GM12864 (cell line): ENCODE measurements around the gene OXER1.

Experiments used
- DNase-seq: peaks from one replicate; pipeline ENCODE4 v3.0.0-alpha.2; 2011; ENCODE audit warnings: low read depth
- H3K4me3 ChIP-seq: 2 replicates; pipeline ENCODE4 v1.5.1; 2011; ENCODE audit warnings: mild to moderate bottlenecking, low read depth, low read length, control low read depth
- CTCF ChIP-seq: IDR thresholded peaks from 2 replicates; pipeline ENCODE4 v1.5.1; 2011; ENCODE audit warnings: low read depth, mild to moderate bottlenecking, moderate library complexity, low read length, control low read depth, inconsistent platforms; ENCODE audit errors: missing control alignments

OXER1 gene

GRCh38 chr2:42783511-42783910 is 19.6 kb upstream of the OXER1 start:
- DNase-seq = no peak
- no peak overlapping the region for H3K4me3 ChIP-seq
- no peak for TF ChIP-seq CTCF

- H3K4me3 ChIP-seq = no peak overlapping the region
- TF ChIP-seq CTCF = no peak
- DNase-seq = no peak
Observed at GRCh38 chr2:42781181-42781580, 17.2 kb upstream of the OXER1 start.

- H3K4me3 ChIP-seq = no peak overlapping the region
- no peak for DNase-seq
- no peak for TF ChIP-seq CTCF
Observed at GRCh38 chr2:42777883-42778805, 14.2 kb upstream of the OXER1 start.

GRCh38 chr2:42775810-42776209 is 11.9 kb upstream of the OXER1 start:
- no peak overlapping the region for H3K4me3 ChIP-seq
- no peak for DNase-seq
- no peak for TF ChIP-seq CTCF

- TF ChIP-seq CTCF = no peak
- H3K4me3 ChIP-seq = no peak overlapping the region
- DNase-seq = no peak
Observed at GRCh38 chr2:42775186-42775585, 11.3 kb upstream of the OXER1 start.

- TF ChIP-seq CTCF = no peak
- DNase-seq = no peak
- H3K4me3 ChIP-seq = no peak overlapping the region
Observed at GRCh38 chr2:42771546-42772153, 7.7 kb upstream of the OXER1 start.
